ENCODE results near the gene ASH1L.
"Not testable (repeated sequence)": the region's sequence is repeated elsewhere in the genome, so short reads cannot be mapped to it uniquely, and the experiment has no call there.

ASH1L gene

GRCh38 chr1:155295183-155295941 is 267.2 kb downstream of the ASH1L start:
- DNase-seq (ENCODE audit: low read depth): no peak
- no peak overlapping the region for H3K4me3 ChIP-seq (ENCODE audit: low read depth, low read length)
- no peak for TF ChIP-seq CTCF (IDR thresholded peaks at IDR 0.05; ENCODE audit: control insufficient read depth, extremely low read depth, insufficient read depth)

GRCh38 chr1:155294520-155295182 is 268.0 kb downstream of the ASH1L start:
- no peak for DNase-seq (ENCODE audit: low read depth)
- no peak overlapping the region for H3K4me3 ChIP-seq (ENCODE audit: low read depth, low read length)
- no peak for TF ChIP-seq CTCF (IDR thresholded peaks at IDR 0.05; ENCODE audit: control insufficient read depth, extremely low read depth, insufficient read depth)

GRCh38 chr1:155293086-155293749 is 269.4 kb downstream of the ASH1L start:
- no peak overlapping the region for H3K4me3 ChIP-seq (ENCODE audit: low read depth, low read length)
- TF ChIP-seq CTCF (IDR thresholded peaks at IDR 0.05; ENCODE audit: control insufficient read depth, extremely low read depth, insufficient read depth): no peak
- DNase-seq (ENCODE audit: low read depth): no peak

- not testable (repeated sequence) for DNase-seq (ENCODE audit: low read depth); H3K4me3 ChIP-seq (ENCODE audit: low read depth, low read length)
These were observed 271.6 kb downstream of the ASH1L start for GRCh38 chr1:155291006-155291405.

- no peak for DNase-seq (ENCODE audit: low read depth)
- no peak overlapping the region for H3K4me3 ChIP-seq (ENCODE audit: low read depth, low read length)
- no peak for TF ChIP-seq CTCF (IDR thresholded peaks at IDR 0.05; ENCODE audit: control insufficient read depth, extremely low read depth, insufficient read depth)
These were observed 274.5 kb downstream of the ASH1L start for GRCh38 chr1:155287987-155288543.

GRCh38 chr1:155286544-155286943 is 276.1 kb downstream of the ASH1L start:
- no peak for TF ChIP-seq CTCF (IDR thresholded peaks at IDR 0.05; ENCODE audit: control insufficient read depth, extremely low read depth, insufficient read depth)
- DNase-seq (ENCODE audit: low read depth): no peak
- H3K4me3 ChIP-seq (ENCODE audit: low read depth, low read length): no peak overlapping the region

- no peak for DNase-seq (ENCODE audit: low read depth)
- no peak for TF ChIP-seq CTCF (IDR thresholded peaks at IDR 0.05; ENCODE audit: control insufficient read depth, extremely low read depth, insufficient read depth)
- no peak overlapping the region for H3K4me3 ChIP-seq (ENCODE audit: low read depth, low read length)
These were observed 277.0 kb downstream of the ASH1L start for GRCh38 chr1:155285631-155286044.

Data from LNCaP clone FGC (cell line).